ENCODE results near the gene SLC12A1.

Gene SLC12A1

GRCh38 chr15:48182749-48183148, 23.4 kb upstream of the SLC12A1 start:
- TF ChIP-seq FOXP2 (optimal IDR thresholded peaks at IDR 0.05; ENCODE audit: borderline replicate concordance, extremely low read depth, extremely low read length, insufficient read depth) (no peak), POLR2AphosphoS5 (IDR thresholded peaks at IDR 0.05; ENCODE audit: low read depth, low read length) (no peak), SIN3A (IDR thresholded peaks at IDR 0.05; ENCODE audit: borderline replicate concordance, insufficient read depth, low read length) (no peak), TAF1 (IDR thresholded peaks at IDR 0.05; ENCODE audit: borderline replicate concordance, insufficient read depth, low read length) (no peak), REST (IDR thresholded peaks at IDR 0.05; ENCODE audit: insufficient read depth in 1 of 2, low read depth in 2 of 2, low read length in 2 of 2) (no peak)

- TF ChIP-seq REST (IDR thresholded peaks at IDR 0.05; ENCODE audit: insufficient read depth in 1 of 2, low read depth in 2 of 2, low read length in 2 of 2), result no peak
Measured at GRCh38 chr15:48185529-48185928, 20.6 kb upstream of the SLC12A1 start.

GRCh38 chr15:48186271-48186670, 19.8 kb upstream of the SLC12A1 start:
- TF ChIP-seq SIN3A (IDR thresholded peaks at IDR 0.05; ENCODE audit: borderline replicate concordance, insufficient read depth, low read length), result no peak
- TF ChIP-seq REST (IDR thresholded peaks at IDR 0.05; ENCODE audit: insufficient read depth in 1 of 2, low read depth in 2 of 2, low read length in 2 of 2), result no peak
- no peak for TF ChIP-seq POLR2AphosphoS5 (IDR thresholded peaks at IDR 0.05; ENCODE audit: low read depth, low read length)
- TF ChIP-seq TAF1 (IDR thresholded peaks at IDR 0.05; ENCODE audit: borderline replicate concordance, insufficient read depth, low read length), result no peak
- no peak for TF ChIP-seq FOXP2 (optimal IDR thresholded peaks at IDR 0.05; ENCODE audit: borderline replicate concordance, extremely low read depth, extremely low read length, insufficient read depth)

GRCh38 chr15:48190932-48191573, 15.0 kb upstream of the SLC12A1 start:
- no peak for TF ChIP-seq SIN3A (IDR thresholded peaks at IDR 0.05; ENCODE audit: borderline replicate concordance, insufficient read depth, low read length)
- no peak for TF ChIP-seq FOXP2 (optimal IDR thresholded peaks at IDR 0.05; ENCODE audit: borderline replicate concordance, extremely low read depth, extremely low read length, insufficient read depth)
- TF ChIP-seq REST (IDR thresholded peaks at IDR 0.05; ENCODE audit: insufficient read depth in 1 of 2, low read depth in 2 of 2, low read length in 2 of 2), result peak; percentile 97 to 99
- TF ChIP-seq TAF1 (IDR thresholded peaks at IDR 0.05; ENCODE audit: borderline replicate concordance, insufficient read depth, low read length), result no peak

DNA sequence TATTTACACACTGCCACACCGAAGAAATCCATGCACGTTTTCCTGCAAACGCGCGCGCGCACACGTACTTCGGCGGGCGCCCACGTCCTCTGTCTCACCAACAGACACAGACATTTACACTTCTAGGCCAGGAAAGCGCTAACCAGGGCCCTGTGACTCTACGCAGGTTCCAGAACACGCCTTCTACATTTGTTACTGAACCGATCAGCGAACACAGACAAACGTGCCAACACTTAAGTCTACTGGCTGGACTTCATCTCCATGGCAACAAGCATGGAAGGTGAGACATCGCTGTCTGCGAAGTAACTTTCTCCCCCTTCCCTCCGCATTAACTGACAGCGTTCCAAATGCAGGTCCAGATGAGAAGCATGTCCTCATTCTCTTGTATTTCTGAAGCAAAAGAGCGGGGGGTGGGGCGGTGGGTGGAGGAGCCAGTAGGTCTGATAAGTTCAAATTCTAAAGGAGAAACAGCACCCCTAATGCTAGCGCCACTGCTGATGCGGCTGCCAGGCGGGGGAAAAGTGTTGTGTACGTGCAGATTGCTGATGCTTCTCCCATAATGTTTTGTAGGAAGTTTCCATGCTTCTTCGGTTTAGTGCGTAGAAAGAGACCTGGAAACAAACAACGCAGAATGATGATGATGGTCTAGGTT, 14.4 kb upstream of the SLC12A1 start, which contains the start of gene CTXN2:
CTXN2 (plus strand) TSS at position 92 of the 652 bp plus-strand sequence. CDS start 9,636 bp downstream, outside the sequence.
- TF ChIP-seq REST (IDR thresholded peaks at IDR 0.05; ENCODE audit: insufficient read depth in 1 of 2, low read depth in 2 of 2, low read length in 2 of 2), result 0 out of 4 replicates have a peak, but pooled peaks of 1 of the 2 experiments have one; percentile 3
- TF ChIP-seq POLR2AphosphoS5 (IDR thresholded peaks at IDR 0.05; ENCODE audit: low read depth, low read length), result no peak

All from PFSK-1 (cell line).